T-helper 1 cell treated with Interleukin-12 subunit alpha and Interleukin-12 subunit beta and Interleukin-4 antibody, amounts not matched to agents 30 μg/mL and 1 μg/mL, for 36 hours (primary cell): Measurements from ENCODE around the gene NR6A1.
A peak's percentile ranks its signal among the peaks of the same experiment; 100 is the strongest.
"Not testable (repeated sequence)": the region's sequence is repeated elsewhere in the genome, so short reads cannot be mapped to it uniquely, and the experiment has no call there.

ENCODE experiments used
- H3K27ac Mint-ChIP-seq: one replicate; pipeline ENCODE4 v1.8.0; 2021; ENCODE audit warnings: mild to moderate bottlenecking, mixed read lengths
- H3K27me3 Mint-ChIP-seq: one replicate; pipeline ENCODE4 v1.8.0; 2021; ENCODE audit warnings: low read depth, mixed read lengths
- H3K36me3 Mint-ChIP-seq: one replicate; pipeline ENCODE4 v1.8.0; 2021; ENCODE audit warnings: low read depth, mixed read lengths
- H3K4me1 Mint-ChIP-seq: one replicate; pipeline ENCODE4 v1.8.0; 2021; ENCODE audit warnings: low read depth, mixed read lengths
- H3K4me3 Mint-ChIP-seq: one replicate; pipeline ENCODE4 v1.8.0; 2021; ENCODE audit warnings: mild to moderate bottlenecking, moderate library complexity, mixed read lengths
- H3K9me3 Mint-ChIP-seq: one replicate; pipeline ENCODE4 v1.8.0; 2021; ENCODE audit warnings: mixed read lengths

The NR6A1 gene

DNA sequence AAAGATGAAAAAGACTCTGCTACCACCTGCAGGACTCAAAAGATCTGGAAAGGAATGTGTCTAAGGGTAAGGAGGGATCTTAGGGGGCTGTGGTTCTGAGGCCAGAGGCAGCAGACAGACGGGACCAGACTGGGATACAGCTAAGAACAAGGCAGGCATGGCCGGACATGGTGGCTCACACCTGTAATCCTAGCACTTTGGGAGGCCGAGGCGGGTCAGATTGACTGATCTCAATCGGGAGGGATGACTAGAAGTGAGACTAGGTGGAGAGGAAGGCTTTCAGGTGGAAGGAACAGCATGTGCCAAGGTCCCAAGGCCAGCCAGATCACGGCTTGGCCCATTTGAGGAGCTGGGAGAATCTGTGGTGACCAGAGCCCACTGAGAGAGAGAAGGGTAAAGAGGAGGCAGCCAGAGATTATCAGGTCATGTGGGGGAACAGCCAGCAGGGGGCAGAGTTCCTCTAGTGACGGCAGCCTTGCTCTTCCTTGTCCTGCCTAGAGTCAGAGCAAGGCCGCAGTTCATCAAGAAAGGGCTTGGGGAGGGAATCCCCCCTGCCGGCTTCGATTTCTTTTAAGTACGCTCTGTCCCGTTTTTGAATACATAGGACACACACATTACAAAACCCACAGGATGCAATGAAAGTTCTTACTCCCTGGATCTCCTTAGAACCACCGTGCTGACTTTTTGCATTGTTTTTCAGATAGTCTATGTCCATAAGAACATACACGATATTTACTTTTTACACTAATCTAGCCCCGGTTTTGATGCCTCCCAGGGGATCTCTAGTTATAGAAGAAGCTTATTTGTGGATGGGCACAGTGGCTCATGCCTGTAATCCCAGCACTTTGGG lies 3.2 kb upstream of the NR6A1 start:
- Mint-ChIP-seq H3K27me3 (peaks cover 60% of the 10 kb centered on the region), H3K9me3 (no peaks in the 10 kb centered on the region), H3K4me1 (peaks cover 32% of the 10 kb centered on the region), H3K4me3 (no peak overlapping the region), H3K27ac (no peak overlapping the region), H3K36me3 (no peaks in the 10 kb centered on the region)

DNA sequence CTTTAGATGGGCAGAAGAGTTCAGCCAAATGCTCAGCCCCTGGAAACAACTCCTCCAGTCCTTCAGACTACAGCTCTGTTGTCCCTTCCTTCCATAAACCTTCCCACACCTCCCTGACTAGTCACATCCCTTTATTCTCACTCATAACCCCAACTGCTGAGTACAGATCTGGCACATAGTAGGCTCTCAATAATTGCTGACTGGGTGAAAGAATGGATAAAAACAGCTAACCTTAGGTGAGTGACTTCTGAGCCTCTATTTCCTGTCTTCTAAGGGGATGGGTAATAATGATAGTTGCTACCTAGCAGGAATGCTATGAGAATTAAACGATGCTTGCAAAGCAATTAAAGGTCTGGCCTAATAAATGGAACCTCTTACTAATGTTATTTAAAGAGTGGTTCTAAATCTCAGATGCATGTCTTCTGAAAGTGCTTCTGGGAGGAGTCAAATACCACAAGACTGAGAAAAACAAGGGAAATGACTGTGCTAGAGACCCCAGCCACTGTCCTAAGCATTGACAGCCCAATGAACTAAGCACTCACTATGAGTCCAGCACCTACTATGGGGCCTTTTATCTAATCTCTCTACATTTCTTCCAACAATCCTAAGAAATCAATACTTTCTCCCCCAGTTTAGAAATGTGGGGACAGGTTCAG lies 2.5 kb upstream of the NR6A1 start:
- Mint-ChIP-seq H3K27me3 (peaks cover 60% of the 10 kb centered on the region), H3K9me3 (no peaks in the 10 kb centered on the region), H3K4me1 (peaks cover 34% of the 10 kb centered on the region), H3K27ac (no peak overlapping the region), H3K36me3 (no peaks in the 10 kb centered on the region), H3K4me3 (peak overlapping the region; percentile 41)

GRCh38 chr9:124772877-124773276 lies 1.8 kb upstream of the NR6A1 start:
- not testable (repeated sequence) for H3K27ac Mint-ChIP-seq, H3K36me3 Mint-ChIP-seq, H3K9me3 Mint-ChIP-seq
- peaks cover 66% of the 10 kb centered on the region for H3K27me3 Mint-ChIP-seq
- peaks cover 34% of the 10 kb centered on the region for H3K4me1 Mint-ChIP-seq
- peak overlapping the region; percentile 84 for H3K4me3 Mint-ChIP-seq

GRCh38 chr9:124771867-124772679 lies 962 bp upstream of the NR6A1 start:
- Mint-ChIP-seq H3K36me3 (no peaks in the 10 kb centered on the region), H3K4me1 (peaks cover 34% of the 10 kb centered on the region), H3K27ac (peak overlapping the region; percentile 38), H3K27me3 (peaks cover 71% of the 10 kb centered on the region), H3K4me3 (peak overlapping the region; percentile 84), H3K9me3 (no peaks in the 10 kb centered on the region)

GRCh38 chr9:124770359-124771020 lies 621 bp downstream of the NR6A1 start:
- Mint-ChIP-seq H3K27ac (no peak overlapping the region), H3K27me3 (peaks cover 72% of the 10 kb centered on the region), H3K4me1 (peaks cover 30% of the 10 kb centered on the region), H3K36me3 (no peaks in the 10 kb centered on the region), H3K4me3 (peak overlapping the region; percentile 78), H3K9me3 (no peaks in the 10 kb centered on the region)

GRCh38 chr9:124769549-124770358 lies 1.4 kb downstream of the NR6A1 start:
- H3K4me3 Mint-ChIP-seq, result peak overlapping the region; percentile 78
- peaks cover 30% of the 10 kb centered on the region for H3K4me1 Mint-ChIP-seq
- H3K36me3 Mint-ChIP-seq, result no peaks in the 10 kb centered on the region
- H3K9me3 Mint-ChIP-seq, result no peaks in the 10 kb centered on the region
- H3K27ac Mint-ChIP-seq, result no peak overlapping the region
- peaks cover 75% of the 10 kb centered on the region for H3K27me3 Mint-ChIP-seq

GRCh38 chr9:124768750-124769548 lies 2.2 kb downstream of the NR6A1 start:
- peaks cover 23% of the 10 kb centered on the region for H3K4me1 Mint-ChIP-seq
- H3K36me3 Mint-ChIP-seq, result no peaks in the 10 kb centered on the region
- H3K4me3 Mint-ChIP-seq, result peak overlapping the region; percentile 78
- H3K9me3 Mint-ChIP-seq, result no peaks in the 10 kb centered on the region
- H3K27me3 Mint-ChIP-seq, result peaks cover 75% of the 10 kb centered on the region
- no peak overlapping the region for H3K27ac Mint-ChIP-seq

DNA sequence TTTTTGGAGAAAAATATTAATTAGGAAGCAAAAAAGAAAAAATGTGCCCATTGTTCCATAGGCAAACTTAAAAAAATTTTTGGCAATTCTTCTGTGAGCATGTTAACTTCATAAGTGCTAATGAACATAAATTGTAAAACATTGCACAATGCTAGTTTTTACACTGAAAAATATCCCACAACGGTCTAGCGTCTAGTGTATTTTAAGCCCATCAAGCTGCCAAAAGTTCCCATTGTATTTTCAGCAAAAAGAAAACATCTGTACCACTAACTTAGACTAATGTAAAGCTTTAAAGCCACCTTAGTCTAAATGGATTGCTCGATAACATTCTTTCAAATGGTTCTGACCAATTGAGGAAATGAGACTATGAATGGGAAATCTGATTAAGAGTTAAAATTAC lies 2.8 kb downstream of the NR6A1 start:
- peaks cover 21% of the 10 kb centered on the region for H3K4me1 Mint-ChIP-seq
- H3K27me3 Mint-ChIP-seq, result peaks cover 80% of the 10 kb centered on the region
- H3K9me3 Mint-ChIP-seq, result no peaks in the 10 kb centered on the region
- H3K4me3 Mint-ChIP-seq, result no peak overlapping the region
- H3K27ac Mint-ChIP-seq, result no peak overlapping the region
- no peaks in the 10 kb centered on the region for H3K36me3 Mint-ChIP-seq

- H3K27ac Mint-ChIP-seq, result no peak overlapping the region
- H3K36me3 Mint-ChIP-seq, result no peaks in the 10 kb centered on the region
- no peak overlapping the region for H3K4me3 Mint-ChIP-seq
- H3K9me3 Mint-ChIP-seq, result no peaks in the 10 kb centered on the region
- H3K27me3 Mint-ChIP-seq, result peaks cover 85% of the 10 kb centered on the region
- peaks cover 21% of the 10 kb centered on the region for H3K4me1 Mint-ChIP-seq
Measured at GRCh38 chr9:124767821-124768220, 3.3 kb downstream of the NR6A1 start.

DNA sequence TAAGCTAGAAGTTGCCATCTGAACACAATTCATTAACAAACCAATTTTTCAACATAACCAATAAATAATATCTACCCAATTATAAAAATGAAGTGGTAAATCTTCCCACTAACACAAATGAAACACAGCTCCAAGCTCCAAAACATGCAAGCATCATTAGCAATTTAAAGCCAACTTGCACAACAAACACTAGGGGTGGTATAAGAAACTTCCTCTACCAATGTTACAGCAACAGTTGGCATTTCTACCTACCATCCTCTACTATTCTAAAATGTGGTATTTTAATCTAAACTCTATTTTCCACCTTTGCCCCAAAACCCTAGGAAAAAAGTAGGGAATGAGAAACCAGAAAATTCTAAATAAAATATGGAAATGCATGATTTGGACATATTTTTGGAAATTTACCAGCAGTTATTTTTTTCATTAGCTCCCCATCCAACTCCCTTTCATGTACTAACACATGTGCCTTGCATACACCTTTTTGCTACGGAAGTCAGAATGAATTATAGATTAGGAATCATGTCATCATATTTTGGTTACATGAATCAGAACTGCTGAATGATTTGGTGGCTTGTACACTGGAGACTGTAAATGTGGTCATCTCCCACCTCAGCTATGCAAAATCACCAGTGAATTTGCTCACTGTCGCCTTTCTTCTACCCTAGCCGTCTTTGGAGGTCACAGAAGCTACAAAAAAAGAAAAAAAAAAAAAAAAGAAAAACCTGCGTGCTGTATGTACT lies 4.1 kb downstream of the NR6A1 start:
- H3K27ac Mint-ChIP-seq, result no peak overlapping the region
- peaks cover 84% of the 10 kb centered on the region for H3K27me3 Mint-ChIP-seq
- H3K36me3 Mint-ChIP-seq, result no peaks in the 10 kb centered on the region
- H3K4me1 Mint-ChIP-seq, result peaks cover 15% of the 10 kb centered on the region
- no peaks in the 10 kb centered on the region for H3K9me3 Mint-ChIP-seq
- H3K4me3 Mint-ChIP-seq, result no peak overlapping the region

DNA sequence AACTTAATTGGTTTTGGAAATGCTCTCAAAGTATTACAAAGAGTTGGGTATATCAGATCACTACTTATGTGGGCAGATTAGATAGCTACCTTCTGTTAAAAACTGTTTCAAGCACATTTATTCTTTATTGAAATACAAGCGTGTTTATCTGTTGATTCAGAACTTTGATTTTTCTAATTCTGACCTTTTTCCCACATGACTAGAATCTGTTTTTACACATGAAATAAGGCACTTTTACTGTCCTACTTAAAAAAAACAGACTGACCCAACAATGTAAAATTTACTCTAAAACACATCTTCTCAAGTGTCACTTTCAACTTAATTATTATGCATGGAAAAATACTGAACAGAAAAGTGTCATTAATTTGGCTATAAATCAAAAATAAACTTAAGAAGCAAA lies 4.8 kb downstream of the NR6A1 start:
- no peaks in the 10 kb centered on the region for H3K9me3 Mint-ChIP-seq

DNA sequence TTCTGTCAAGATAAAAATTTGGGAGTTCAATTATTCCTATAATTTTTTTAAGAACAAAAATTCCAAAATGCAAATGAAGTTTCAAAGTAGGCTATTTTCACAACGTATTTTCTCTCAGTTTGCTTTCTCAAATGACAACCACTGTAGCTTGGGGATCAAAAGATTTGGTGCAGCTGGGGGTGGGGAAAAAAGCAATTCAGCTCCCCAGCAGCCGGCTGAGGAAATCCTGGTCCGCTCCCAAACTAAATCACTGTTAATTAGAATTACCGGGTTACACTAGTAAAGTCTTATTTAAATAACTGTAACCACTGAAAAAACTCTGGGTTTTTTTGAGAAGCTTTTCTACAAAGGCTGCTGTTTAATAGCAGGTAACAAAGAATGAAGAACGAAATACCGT lies 5.7 kb downstream of the NR6A1 start:
- peaks cover 10% of the 10 kb centered on the region for H3K4me1 Mint-ChIP-seq
- peaks cover 91% of the 10 kb centered on the region for H3K27me3 Mint-ChIP-seq
- H3K4me3 Mint-ChIP-seq, result no peak overlapping the region
- no peaks in the 10 kb centered on the region for H3K9me3 Mint-ChIP-seq
- H3K27ac Mint-ChIP-seq, result no peak overlapping the region
- H3K36me3 Mint-ChIP-seq, result no peaks in the 10 kb centered on the region

More for the DNA sequence above, 4.8 kb downstream of the NR6A1 start:
- no peaks in the 10 kb centered on the region for H3K36me3 Mint-ChIP-seq
- no peak overlapping the region for H3K27ac Mint-ChIP-seq
- H3K4me3 Mint-ChIP-seq, result no peak overlapping the region
- peaks cover 87% of the 10 kb centered on the region for H3K27me3 Mint-ChIP-seq
- H3K4me1 Mint-ChIP-seq, result peaks cover 11% of the 10 kb centered on the region
